Keratinocyte (primary cell): ENCODE results near the gene SUFU. TPM values are rescaled to one million over a fixed set of nuclear protein-coding genes. Genes with fewer than 3 reads are reported as not detected.

Experiments used
- DNase-seq: peaks from one replicate; pipeline ENCODE4 v3.0.0-alpha.2; 2011; ENCODE audit warnings: low read depth, missing footprints, low spot score
- FAIRE-seq: peaks from 2 replicates; lab custom pipeline; 2011; peaks lifted over from hg19 to GRCh38; lab: Jason Lieb, UNC
- H2AFZ ChIP-seq: 2 replicates; pipeline ENCODE4 v1.6.0; 2012; ENCODE audit warnings: low read length, control low read depth, inconsistent platforms; ENCODE audit not compliant: control insufficient read depth
- H3K27ac ChIP-seq: 2 replicates; pipeline ENCODE4 v1.5.1; 2011; ENCODE audit warnings: low read length; ENCODE audit not compliant: control insufficient read depth, insufficient read depth
- H3K27me3 ChIP-seq: 3 replicates; pipeline ENCODE4 v1.6.0; 2011; ENCODE audit warnings: low read length; ENCODE audit not compliant: control insufficient read depth, insufficient read depth; ENCODE audit errors: extremely low read depth
- H3K36me3 ChIP-seq, 2 experiments: 2 replicates in 1 of 2; 3 replicates in 1 of 2; pipeline ENCODE4 v1.5.1; 2011; ENCODE audit warnings: low read length in 2 of 2, mild to moderate bottlenecking in 1 of 2; ENCODE audit not compliant: control insufficient read depth in 2 of 2, insufficient read depth in 2 of 2; ENCODE audit errors: extremely low read depth in 1 of 2
- H3K4me1 ChIP-seq: 3 replicates; pipeline ENCODE4 v1.5.1; 2011; ENCODE audit warnings: low read length; ENCODE audit not compliant: control insufficient read depth, insufficient read depth; ENCODE audit errors: extremely low read depth
- H3K4me2 ChIP-seq: 3 replicates; pipeline ENCODE4 v1.6.0; 2011; ENCODE audit warnings: low read depth, low read length; ENCODE audit not compliant: control insufficient read depth, insufficient read depth; ENCODE audit errors: extremely low read depth
- H3K4me3 ChIP-seq, 3 experiments: fragments of 200-600 bp in 1 of 3; sonication (generic) in 1 of 3; 2 replicates in 2 of 3; 3 replicates in 1 of 3; pipeline ENCODE4 v1.5.1; 2011 to 2016; ENCODE audit warnings: low read length in 3 of 3, mild to moderate bottlenecking in 3 of 3, control low read depth in 2 of 3, inconsistent platforms in 1 of 3, low read depth in 1 of 3, mixed read lengths in 1 of 3, mixed run types in 1 of 3, moderate library complexity in 1 of 3; ENCODE audit not compliant: control insufficient read depth in 2 of 3, insufficient read depth in 2 of 3; ENCODE audit errors: extremely low read depth in 1 of 3
- H3K79me2 ChIP-seq: 2 replicates; pipeline ENCODE4 v1.6.0; 2012; ENCODE audit warnings: low read length; ENCODE audit not compliant: control insufficient read depth, insufficient read depth
- H3K9ac ChIP-seq: 3 replicates; pipeline ENCODE4 v1.6.0; 2011; ENCODE audit warnings: low read length; ENCODE audit not compliant: control insufficient read depth, insufficient read depth; ENCODE audit errors: extremely low read depth
- H3K9me1 ChIP-seq: 3 replicates; pipeline ENCODE4 v1.6.0; 2011; ENCODE audit warnings: low read length; ENCODE audit not compliant: control insufficient read depth, insufficient read depth; ENCODE audit errors: extremely low read depth
- H3K9me3 ChIP-seq: 2 replicates; pipeline ENCODE4 v1.5.1; 2012; ENCODE audit warnings: low read depth, low read length; ENCODE audit not compliant: control insufficient read depth
- H4K20me1 ChIP-seq: 3 replicates; pipeline ENCODE4 v1.6.0; 2011; ENCODE audit warnings: low read length; ENCODE audit not compliant: control insufficient read depth, insufficient read depth; ENCODE audit errors: extremely low read depth
- CTCF ChIP-seq, 3 experiments: IDR thresholded peaks in 1 of 3; conservative IDR thresholded peaks in 1 of 3; optimal IDR thresholded peaks in 1 of 3; 2 replicates in 2 of 3; 3 replicates in 1 of 3; pipeline versions ENCODE3 to v1.5.1; 2011; ENCODE audit warnings: low read length in 3 of 3, mild to moderate bottlenecking in 3 of 3, moderate library complexity in 2 of 3, control low read depth in 1 of 3, inconsistent platforms in 1 of 3; ENCODE audit not compliant: insufficient read depth in 2 of 3; ENCODE audit errors: extremely low read depth in 1 of 3
- EZH2 ChIP-seq: IDR thresholded peaks from one replicate; pipeline ENCODE4 v1.6.1; 2012; ENCODE audit warnings: inconsistent platforms, mild to moderate bottlenecking, low read length, moderate library complexity
- dilution Hi-C: fragments of 300-500 bp; cut with MboI; formaldehyde crosslinking; loops from one replicate; pipeline ENCODE4 v1.7.0; 2020; ENCODE audit warnings: low sequenced_read_pairs; ENCODE audit not compliant: extremely low pct_ligation_motif_present
- polyA plus RNA-seq, 5 experiments: library from polyadenylated mRNA; depleted of rRNA in 3 of 5; stranded (reverse) in 3 of 5; stranded (forward) in 1 of 5; unstranded in 1 of 5; fragments of >200 nt; gene quantifications; 1 replicate in 1 of 5; 2 replicates in 3 of 5; 3 replicates in 1 of 5; pipeline versions ENCODE4 v1.2.1 to v1.2.3, GENCODE V29; 2011 to 2012; ENCODE audit warnings: missing spikeins in 2 of 5, low read depth in 1 of 5, low replicate concordance in 1 of 5

The SUFU gene
- polyA plus RNA-seq, 1 donor (not counting 4 experiments of a cell fraction or from before 2014, with no cell fraction given), result 3.7 TPM

GRCh38 chr10:102624751-102625645, 121.2 kb downstream of the SUFU start:
- H3K9ac ChIP-seq, result no peak overlapping the region
- no peaks in the 10 kb centered on the region for H3K79me2 ChIP-seq
- TF ChIP-seq EZH2 (no peak), CTCF (optimal IDR thresholded peaks at IDR 0.05 in 1 of 3, IDR thresholded peaks at IDR 0.05 in 1 of 3, conservative IDR thresholded peaks at IDR 0.05 in 1 of 3; ENCODE audit: extremely low read depth in 1 of 3, insufficient read depth in 2 of 3, low read length in 3 of 3) (no peak)
- H3K9me3 ChIP-seq, result no peaks in the 10 kb centered on the region
- no peak overlapping the region for H3K27ac ChIP-seq
- H2AFZ ChIP-seq, result no peak overlapping the region
- H3K4me1 ChIP-seq, result peaks cover 35% of the 10 kb centered on the region
- no peaks in the 10 kb centered on the region for H3K27me3 ChIP-seq
- H4K20me1 ChIP-seq, result no peaks in the 10 kb centered on the region
- no peak for DNase-seq
- H3K36me3 ChIP-seq, result no peaks in the 10 kb centered on the region
- dilution Hi-C loops, result no loop called here
- no peak overlapping the region for H3K4me2 ChIP-seq
- H3K9me1 ChIP-seq, result peaks cover 2% of the 10 kb centered on the region
- FAIRE-seq, result no peak
- H3K4me3 ChIP-seq, result no peak overlapping the region

GRCh38 chr10:102626026-102626685, 122.4 kb downstream of the SUFU start:
- Histone ChIP-seq H3K9ac (no peak overlapping the region), H2AFZ (no peak overlapping the region), H3K9me1 (peaks cover 2% of the 10 kb centered on the region), H3K4me3 (no peak overlapping the region), H3K36me3 (no peaks in the 10 kb centered on the region), H4K20me1 (no peaks in the 10 kb centered on the region), H3K9me3 (no peaks in the 10 kb centered on the region), H3K27ac (no peak overlapping the region), H3K4me1 (peaks cover 39% of the 10 kb centered on the region), H3K79me2 (no peaks in the 10 kb centered on the region), H3K27me3 (no peaks in the 10 kb centered on the region), H3K4me2 (no peak overlapping the region)
- DNase-seq (no peak), FAIRE-seq (no peak)
- dilution Hi-C loops, result no loop called here
- no peak for TF ChIP-seq CTCF (optimal IDR thresholded peaks at IDR 0.05 in 1 of 3, IDR thresholded peaks at IDR 0.05 in 1 of 3, conservative IDR thresholded peaks at IDR 0.05 in 1 of 3; ENCODE audit: extremely low read depth in 1 of 3, insufficient read depth in 2 of 3, low read length in 3 of 3)
- no peak for TF ChIP-seq EZH2
